Activated naive CD4-positive, alpha-beta T cell (primary cell): ENCODE results near the gene TRAPPC6A.

Experiments
- DNase-seq, 4 experiments: peaks; one replicate each; lab custom pipeline; 2025; lab: John Stamatoyannopoulos, UW

The TRAPPC6A gene

DNA sequence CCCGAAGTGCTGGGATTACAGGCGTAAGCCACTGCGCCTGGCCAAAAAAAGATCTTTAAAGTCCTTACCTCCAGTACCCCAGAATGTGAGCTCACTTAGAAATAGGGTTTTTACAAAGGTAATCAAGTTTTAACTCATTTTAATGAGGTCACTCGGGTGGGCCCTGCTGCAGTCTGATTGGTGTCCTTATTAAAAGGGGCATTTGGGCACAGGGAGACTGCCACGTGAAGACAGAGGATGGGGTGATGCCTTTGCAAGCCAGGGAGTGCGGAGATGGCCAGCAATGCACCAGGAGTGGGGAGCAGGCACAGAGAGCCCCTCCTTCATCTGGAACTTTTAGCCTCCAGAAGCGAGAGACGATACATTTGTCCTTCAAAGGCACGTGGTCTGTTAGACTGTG, 28.9 kb downstream of the TRAPPC6A start:
- no peak for DNase-seq

DNA sequence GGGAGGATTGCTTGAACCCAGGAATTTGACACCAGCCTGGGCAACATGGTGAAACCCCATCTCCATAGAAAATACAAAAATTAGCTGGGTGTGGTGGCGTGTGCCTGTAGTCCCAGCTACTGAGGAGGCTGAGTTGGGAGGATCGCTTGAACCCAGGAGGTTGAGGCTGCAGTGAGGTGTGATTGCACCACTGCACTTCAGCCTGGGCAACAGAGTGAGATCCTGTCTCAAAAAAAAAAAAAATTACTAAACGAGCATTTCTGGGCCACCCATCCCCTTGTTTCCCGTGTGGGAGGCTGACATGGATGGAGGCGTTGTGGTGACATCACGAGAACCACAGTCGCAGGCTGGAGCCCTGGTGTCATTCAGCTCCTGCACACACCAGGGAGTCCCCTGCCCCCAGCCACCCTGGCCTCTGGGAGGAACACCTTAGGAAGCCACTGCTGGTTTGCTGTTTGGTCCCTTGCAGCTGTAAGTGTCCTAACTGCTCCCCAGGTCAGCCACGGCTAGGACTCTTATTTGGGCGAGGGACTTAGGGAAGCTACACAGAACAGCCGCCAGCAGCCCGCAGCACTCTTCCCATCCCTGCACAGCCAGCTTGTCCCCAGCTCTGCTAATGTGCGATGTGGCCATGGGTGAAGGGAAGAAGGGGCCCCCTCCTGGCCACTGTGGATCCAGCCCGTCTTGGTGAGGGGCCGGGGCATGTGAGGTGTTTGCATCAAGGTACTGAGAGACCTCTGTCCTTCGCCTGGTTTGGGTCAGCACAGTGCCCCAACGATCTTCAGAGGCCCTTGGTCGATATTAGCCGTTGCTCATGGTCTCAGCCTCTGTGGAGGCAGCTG, 30.0 kb downstream of the TRAPPC6A start:
- DNase-seq, result no peak

DNA sequence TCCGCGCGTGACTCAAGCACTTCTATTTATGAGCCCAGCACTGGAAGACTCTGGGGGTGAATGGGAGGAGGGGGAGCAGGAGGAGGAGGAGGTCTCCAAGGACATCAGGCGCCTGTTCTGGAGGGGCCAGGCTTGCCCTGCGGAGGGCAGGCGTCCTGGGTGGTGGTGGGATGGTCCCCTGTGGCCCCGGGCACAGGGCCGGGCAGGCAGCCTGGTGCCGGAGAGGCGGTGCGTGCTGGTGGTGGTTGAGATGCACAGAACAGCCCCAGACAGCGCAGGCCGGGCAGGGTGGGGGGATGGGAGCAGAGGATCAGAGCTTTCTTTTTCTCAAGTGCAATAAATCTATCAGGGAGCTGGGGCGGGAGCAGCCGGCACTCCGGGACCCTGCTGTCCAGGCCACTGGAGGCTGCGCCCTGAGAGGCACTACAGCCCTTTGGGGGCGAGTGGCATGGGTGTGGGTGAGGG, 31.3 kb downstream of the TRAPPC6A start:
- DNase-seq, result no peak

DNA sequence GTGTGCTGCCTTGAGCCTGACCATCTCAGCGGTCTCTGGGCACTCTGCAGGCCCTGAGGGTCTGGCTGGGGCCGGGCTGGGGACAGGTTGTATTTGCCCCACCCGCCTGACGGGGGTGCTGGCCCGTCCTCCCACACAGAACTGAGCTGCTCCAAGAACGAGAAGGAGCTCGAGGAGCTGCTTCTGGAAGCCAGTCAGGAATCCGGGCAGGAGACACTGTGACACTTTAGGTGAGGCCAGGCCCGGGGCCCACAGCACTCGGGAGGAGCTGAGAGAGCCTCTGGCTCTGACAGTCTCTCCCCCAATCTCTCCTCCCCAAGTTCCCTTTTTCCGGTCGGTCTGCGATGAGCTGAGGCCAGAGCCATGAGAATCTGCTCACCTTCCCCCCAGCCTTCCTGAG, 31.8 kb downstream of the TRAPPC6A start:
- DNase-seq, result no peak

DNA sequence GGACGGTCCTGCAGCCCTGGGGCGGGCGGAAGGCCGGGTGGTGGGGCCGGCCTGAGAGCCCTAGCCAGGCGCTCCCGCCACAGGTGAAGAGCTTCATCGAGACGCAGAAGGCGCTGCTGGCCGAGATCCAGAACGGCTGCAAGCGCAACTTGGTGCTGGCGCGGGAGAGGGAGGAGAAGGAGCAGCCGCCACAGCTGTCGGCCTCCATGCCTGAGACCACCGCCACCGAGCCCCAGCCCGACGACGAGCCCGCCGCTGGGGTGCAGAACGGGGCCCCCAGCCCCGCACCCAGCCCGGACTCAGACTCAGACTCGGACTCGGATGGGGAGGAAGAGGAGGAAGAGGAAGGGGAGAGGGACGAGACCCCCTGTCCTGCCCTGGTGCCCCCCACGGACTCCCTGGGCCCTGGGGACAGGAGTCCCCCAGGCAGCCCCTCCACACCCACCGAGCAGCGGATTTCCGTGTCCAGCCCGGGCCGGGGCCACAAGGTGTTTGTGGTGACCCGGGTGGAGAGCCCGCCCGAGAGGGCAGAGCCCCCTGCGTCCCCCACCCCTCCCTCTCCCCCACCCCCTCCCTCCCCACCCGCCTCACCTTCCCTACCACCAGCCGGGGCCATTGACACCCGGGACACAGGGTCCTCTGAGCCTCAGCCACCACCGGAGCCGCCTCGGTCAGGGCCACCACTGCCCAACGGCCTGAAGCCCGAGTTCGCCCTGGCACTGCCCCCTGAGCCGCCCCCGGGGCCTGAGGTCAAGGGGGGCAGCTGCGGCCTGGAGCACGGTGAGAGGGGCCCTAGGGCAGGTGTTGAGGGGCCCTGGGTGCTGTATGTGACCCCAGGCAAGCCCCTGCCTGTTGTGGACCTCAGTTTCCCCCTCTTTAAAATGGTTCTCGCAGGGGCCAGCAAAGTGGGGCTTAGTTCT, 32.5 kb downstream of the TRAPPC6A start:
- no peak for DNase-seq

DNA sequence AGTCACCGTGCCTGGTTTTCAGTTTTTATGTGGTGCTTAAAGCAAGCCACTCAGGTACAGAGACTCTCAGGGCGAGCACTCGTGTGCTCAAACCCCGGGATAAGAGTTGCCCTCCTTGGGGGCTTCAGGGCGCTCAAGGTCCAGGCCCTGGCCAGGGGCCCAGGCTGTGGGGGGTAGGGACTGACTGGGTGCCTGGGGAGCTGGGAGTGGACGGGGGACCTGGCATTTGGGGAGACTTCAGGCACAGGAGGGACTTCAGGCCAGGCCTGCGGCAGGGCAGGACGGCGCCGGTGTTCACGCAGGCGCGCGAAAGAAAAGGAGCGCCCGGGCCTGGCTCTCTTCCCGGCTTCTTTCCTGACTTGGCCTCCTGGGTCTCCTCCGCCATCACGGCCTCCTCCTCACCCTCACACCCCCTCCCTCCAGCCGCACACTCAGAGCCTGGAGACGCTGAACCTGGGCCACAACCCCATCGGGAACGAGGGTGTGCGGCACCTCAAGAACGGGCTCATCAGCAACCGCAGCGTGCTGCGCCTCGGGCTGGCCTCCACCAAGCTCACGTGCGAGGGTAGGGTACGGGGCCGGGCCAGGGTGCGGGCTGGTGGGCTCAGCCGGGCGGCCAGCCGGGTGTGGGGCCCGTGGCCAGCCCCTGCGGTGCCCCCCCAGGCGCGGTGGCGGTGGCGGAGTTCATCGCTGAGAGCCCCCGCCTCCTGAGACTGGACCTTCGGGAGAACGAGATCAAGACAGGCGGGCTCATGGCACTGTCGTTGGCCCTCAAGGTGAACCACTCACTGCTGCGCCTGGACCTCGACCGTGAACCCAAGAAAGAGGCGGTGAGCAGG, 33.4 kb downstream of the TRAPPC6A start:
- DNase-seq, result no peak

DNA sequence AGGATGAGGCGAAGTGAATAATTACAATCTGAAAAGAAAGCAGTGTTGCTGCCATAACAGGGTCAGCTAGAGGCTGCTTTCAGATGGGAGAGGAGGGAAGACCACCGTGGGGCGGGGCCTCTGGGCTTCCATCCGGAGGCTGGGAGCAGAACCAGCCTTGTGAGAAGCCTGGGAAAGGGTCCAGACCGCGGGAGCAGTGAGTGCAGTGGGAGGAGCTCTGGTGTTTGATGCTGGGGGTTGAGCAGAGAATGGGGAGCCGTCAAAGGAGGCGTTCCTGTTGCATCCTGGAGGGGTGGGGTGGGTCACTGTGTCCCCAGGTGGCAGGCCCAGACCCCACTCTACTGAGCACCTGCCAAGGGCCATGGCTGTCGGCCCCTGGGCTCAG, 35.3 kb downstream of the TRAPPC6A start:
- DNase-seq, result no peak

DNA sequence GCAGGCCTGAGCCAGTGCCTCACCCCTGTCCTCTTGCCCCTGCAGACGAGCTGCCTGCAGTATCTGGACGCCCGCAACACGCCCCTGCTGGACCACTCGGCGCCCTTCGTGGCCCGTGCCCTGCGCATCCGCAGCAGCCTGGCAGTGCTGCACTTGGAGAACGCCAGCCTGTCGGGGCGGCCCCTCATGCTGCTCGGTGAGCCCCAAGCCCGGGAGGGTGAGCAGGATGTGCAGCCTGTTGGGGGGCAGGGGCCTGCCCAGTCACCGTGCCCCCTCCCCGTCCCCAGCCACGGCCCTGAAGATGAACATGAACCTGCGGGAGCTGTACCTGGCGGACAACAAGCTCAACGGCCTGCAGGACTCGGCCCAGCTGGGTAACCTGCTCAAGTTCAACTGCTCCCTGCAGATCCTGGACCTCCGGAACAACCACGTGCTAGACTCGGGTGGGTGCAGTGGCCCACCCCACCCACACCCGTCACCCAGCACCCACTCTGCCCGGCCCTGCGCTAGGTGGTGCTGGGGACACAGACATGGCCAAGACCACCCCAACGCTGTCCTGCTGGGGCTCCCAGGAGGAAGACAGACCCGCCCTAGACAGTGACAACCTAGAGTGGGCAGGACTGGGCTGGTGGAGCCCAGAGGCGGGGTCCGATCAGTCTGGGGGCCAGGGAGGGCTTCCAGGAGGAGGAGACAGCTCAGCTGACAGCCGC, 35.9 kb downstream of the TRAPPC6A start:
- DNase-seq, result no peak

DNA sequence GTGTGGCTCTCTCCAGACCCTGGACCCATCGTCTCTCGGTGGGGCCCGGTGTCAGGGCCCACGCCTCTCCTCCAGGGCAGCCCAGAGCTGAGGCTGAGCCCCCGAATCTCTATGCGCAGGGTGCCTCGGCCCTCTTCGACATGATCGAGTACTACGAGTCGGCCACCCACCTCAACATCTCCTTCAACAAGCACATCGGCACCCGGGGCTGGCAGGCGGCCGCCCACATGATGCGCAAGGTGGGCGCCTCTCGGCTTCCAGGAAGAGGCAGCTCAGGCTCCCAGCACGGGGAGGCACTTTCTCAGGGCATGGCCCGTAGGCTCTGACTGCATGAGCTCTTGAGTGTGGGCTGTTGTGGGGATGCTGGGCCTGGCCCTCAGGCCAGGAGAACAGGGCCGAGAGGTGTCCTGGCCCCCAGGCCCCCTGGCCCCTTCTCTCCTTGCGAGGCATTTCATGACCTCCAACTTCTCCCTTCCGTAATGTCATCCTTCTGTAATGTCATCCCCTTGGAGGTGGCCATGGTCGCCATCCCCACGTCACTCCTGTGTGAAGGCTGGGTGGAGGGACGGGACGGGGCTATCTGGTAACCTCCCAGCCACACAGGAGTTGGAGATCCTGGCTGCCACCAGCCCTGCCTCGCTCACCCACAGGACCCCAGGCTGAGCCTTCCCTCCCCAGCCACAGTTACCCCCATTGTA, 36.7 kb downstream of the TRAPPC6A start:
- no peak for DNase-seq

DNA sequence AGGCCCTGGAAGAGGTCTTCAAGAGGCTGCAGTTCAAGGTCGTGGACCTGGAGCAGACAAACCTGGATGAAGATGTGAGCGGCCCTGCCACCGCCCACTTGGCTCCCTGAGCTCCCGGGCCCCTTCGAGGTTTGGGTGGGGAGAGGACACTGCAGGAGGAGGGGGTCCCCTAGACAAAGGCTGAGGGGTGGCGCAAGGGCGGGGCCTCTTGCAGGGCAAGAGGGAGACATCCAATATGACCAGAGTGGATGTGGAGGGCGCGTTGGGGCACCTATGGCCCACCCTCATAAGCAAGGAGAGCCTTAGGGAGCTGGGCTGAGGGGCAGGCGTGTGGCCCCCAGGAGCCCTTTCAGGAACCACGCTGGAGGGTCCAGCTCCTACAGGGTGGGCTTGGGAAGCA, 37.5 kb downstream of the TRAPPC6A start:
- no peak for DNase-seq

DNA sequence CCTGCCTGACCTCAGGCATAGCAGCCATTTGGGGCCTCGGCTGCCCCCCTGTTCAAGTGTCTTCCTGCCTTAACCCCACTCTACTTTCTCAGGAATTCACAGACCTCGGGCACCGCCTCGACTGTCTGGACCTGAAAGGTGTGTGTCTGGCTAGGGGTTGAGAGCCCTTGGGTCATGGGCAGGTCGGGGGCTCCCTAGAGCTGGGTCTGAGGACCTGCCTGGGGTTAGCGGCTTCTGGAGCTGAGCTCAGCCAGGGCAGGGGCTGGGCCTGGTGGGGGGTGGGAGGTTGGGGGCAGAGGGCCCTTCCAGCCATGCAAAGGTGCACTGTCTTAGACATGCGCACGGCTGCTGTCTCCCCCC, 37.9 kb downstream of the TRAPPC6A start:
- DNase-seq, result no peak

DNA sequence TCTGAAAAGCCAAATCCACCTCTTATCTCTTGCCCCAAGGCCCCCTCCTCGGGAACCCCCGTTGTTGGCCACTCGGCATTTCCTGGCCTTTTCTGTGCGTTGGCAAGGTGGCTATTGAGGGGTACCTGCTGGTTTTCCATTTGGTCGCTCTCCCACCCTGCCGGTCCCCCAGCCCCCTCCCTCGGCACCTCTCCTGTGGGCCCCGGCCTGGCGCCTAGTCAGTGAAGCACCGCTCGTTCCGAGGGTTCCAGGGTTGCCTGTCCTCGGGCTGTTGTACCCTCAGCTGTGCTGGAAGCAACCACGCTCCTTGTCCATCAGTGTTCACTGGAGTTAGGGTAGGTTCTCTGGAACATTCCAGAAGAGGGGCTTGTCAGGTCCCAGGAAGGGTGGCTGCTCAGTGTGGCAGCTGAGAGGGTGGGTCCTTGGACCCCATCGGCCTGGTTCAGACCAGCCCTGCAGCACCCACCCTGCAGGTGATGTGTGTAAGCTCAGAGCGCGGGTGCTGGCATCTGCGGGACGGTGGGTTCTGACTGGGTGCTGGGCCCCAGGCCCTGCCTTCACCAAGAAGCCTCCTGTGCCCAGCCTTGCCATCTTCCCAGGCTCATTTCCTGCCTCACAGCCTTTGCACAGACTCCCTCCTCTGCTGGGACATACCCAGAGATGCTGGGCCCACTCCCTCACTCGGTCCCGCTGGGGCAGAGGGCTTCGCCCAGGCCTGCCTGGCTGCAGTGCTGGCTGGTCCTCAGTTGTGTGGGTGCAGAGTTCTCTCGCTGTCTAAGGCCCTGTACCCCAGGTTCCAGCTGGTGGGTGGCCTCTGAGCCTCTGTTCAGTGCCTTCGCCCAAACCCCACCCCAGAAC, 38.5 kb downstream of the TRAPPC6A start:
- DNase-seq, result no peak

DNA sequence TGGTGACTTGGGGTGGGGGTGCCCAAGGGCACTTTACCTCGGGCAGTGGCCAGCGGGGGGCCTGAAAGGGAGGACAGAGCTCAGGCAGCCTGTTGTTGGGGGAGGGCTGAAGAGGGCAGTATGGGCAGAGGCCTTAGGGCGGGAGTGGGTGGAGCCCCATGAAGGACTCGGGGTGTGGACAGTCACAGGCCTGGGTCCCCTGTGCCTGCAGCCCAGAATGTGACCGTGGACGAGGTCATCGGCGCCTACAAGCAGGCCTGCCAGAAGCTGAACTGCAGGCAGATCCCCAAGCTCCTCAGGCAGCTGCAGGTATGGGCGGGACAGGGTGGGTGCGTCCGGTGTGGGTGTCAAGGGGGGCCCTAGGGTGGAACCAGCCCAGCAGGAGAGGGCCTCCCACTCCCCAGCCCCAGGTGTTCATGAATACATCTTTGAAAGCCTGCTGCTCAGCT, 39.7 kb downstream of the TRAPPC6A start:
- no peak for DNase-seq

DNA sequence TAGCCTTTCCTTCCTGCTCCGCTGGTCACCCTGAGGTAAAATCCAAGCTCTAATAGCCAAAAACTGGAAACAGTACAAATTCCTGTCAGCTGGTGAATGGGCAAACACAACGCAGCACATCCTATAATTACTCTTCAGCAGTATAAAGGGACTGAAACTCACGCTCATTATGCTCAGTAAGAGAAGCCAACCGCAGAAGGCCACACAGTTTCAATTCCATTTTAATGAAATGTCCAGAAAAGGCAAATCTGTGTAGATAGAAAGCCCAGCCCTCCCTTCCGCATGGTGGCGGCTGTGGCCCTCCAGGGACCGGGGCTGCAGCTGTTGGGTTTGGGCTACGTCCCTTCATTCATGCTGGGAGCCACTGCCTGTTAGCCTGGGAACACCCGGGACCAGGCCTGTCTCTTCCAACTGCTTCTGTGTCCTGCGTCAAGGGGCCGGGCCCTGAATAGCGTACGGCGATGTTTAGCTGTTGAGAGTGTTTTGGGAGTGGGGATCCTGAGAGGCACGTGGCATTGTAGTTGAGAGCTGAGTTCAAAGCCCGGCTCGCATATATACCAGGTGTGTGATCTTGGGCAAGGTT, 40.8 kb downstream of the TRAPPC6A start:
- DNase-seq, result no peak

DNA sequence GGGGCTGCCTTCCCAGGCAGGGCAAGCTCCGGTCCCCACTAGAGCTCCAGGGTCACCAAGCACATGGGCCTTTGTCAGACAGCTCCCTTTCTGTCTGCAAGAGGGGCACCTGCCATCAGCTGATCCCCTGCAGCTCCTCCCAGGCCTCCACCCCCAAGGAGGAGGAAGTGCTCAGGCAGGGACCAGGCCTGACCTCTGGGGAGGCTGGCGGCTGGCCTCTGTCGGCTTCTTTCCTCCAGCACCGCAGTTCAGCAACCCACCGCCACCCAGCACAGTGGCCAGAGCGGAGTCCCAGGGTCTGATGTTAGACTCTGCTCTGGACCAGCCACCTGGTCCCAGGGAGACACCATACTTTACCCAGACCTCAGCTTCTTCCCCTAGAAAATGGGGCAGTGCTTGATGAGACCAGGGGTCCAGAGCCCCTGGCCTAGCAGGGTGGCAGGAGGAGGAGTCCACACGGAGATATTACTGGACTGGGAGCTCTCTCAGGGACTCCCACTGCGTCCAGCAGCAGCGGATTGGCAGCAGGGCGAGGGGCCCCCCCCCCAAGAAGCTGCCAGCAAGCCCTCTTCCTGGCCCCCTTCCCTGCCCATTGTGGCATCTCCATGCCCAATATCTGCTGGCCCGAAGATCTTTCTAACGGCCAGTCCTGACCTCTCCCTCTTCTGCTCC, 41.4 kb downstream of the TRAPPC6A start:
- no peak for DNase-seq

DNA sequence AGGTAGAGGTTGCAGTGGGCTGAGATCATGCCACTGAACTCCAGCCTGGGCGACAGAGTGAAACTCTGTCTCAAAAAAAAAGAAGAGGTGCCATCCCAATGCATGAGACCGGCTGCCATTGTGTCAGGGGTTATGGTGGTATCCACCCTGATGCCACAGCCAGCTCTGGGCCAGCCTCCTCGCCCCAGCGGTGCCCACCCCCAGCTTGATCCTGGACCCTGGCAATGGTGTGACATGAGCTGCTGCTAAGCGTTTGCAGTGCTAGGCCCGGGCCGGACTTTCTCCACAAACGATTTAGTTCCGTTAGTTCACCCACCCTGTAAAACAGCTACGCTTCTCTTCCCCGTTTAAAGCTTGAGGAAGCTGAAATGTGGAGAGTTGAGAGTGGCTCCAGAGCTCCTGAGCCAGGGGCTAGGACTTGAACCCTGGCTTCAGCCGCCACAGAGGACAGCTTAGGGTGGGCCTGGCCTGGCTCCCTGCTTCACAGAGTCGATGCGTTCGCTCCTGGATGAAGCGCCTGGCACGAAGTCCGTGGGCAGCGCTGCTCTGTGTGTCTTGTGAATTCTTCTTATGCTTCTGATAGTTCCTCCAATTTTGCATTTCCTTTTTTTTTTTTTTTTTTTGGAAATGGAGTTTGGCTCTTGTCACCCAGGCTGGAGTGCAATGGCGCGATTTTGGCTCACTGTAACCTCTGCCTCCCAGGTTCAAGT, 42.7 kb downstream of the TRAPPC6A start:
- no peak for DNase-seq

DNA sequence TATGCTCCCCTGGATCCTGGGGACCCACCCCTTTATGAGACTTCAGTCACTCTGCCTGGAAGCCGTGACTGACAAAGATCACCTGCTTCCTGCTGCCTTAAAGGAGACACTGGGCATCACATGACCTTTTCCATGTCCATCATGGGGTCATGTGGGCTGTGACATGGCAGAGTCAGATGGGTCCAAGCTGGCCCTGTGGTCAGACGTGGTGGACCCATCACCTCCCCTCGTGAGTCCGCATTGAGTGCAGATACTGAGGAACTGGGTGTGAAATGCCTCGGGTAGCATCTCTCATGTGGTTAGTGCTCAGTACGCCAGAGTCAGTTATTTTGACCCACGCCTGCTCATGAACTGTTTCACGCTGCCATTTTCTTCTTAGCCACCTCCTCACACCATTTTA, 44.4 kb downstream of the TRAPPC6A start:
- DNase-seq, result no peak

DNA sequence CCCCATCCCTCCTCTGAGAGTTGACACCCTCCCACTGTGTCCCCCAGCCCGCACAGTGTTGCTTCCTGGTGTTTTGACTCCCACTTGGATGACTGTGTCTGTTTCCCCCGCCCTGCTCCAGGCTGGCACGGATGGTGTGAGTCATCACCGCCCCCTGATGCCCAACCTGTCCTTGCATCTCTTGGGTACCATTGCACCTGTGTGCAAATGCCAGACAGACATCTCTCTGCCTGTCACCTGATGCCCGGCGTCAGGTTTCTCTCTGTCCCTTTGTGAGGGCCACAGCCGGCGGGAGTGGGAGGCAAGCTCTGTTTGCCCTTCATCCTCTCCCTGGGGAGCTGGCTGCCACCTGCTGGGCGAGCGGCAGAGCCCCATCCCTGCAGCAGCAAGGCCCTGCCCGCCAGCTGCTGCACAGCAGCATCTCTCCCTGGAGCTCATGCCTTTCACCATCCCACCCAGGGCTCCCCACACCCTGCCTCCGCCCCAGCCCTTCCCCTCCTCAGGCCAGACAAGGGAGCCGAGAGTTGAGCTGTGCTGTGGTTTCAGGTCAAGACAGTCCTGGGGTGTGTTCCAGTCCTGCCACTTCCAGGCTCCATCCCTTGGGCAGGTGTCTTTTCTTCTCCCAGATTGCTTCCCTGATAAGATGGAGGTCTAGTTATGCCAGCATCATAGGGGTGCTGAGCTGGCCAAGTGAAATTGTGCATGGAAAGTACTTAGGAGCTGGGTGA, 47.0 kb downstream of the TRAPPC6A start:
- no peak for DNase-seq
